ENCODE data around the gene RUVBL2.

RUVBL2 gene

GRCh38 chr19:48963371-48964204, 30.1 kb upstream of the RUVBL2 start:
- DNase-seq (ENCODE audit: low read depth in 1 of 2, low spot score in 1 of 2) = peak in 1 of 2 donors; percentile 50

DNA sequence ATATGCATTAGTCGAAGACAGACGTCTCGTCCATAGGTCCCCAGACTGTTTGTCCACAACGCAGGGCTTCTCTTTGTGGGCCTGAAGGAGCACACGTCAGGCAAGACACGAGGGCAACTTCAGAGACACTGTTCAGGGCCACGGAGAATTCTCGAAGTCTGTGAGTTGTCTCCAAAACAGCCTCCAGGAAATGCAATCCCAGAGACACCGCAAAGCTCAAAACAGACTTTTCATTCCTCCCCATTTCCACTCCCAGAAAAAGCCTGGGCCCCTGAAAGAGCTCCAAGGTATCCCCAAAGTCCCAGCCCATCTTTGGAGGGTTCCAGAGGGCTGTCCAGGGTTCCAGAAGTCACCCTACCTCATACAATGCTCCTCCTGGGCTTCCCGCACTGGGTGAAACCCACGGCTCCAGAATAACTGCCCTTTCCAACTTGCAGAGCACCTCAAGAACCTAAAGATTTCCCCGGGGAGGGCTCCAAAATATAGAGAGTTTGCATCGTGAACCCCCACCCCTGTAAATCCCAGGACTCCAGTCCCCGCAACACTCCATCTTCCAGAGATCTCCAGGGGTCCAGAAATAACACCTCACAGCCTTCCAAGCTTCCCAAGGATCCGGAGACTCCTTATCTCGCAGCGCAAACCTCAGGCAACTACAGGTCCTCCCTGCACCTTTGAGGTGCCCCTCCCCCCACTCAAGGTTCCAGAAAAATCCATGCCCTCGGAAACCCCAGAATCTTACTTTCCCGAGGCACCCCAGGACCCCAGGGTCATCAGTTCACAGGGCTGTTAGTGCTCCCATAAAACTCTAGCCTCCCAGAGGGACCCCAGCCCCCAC, 29.3 kb upstream of the RUVBL2 start:
- no peak for DNase-seq (ENCODE audit: low read depth in 1 of 2, low spot score in 1 of 2)

- peak; percentile 79 to 83 for DNase-seq (ENCODE audit: low read depth in 1 of 2, low spot score in 1 of 2)
These were observed 28.5 kb upstream of the RUVBL2 start, which contains the start of gene FTL for GRCh38 chr19:48965040-48965805. FTL (plus strand) TSS chr19:48965309; CDS start chr19:48965508, 199 bp downstream.

DNA sequence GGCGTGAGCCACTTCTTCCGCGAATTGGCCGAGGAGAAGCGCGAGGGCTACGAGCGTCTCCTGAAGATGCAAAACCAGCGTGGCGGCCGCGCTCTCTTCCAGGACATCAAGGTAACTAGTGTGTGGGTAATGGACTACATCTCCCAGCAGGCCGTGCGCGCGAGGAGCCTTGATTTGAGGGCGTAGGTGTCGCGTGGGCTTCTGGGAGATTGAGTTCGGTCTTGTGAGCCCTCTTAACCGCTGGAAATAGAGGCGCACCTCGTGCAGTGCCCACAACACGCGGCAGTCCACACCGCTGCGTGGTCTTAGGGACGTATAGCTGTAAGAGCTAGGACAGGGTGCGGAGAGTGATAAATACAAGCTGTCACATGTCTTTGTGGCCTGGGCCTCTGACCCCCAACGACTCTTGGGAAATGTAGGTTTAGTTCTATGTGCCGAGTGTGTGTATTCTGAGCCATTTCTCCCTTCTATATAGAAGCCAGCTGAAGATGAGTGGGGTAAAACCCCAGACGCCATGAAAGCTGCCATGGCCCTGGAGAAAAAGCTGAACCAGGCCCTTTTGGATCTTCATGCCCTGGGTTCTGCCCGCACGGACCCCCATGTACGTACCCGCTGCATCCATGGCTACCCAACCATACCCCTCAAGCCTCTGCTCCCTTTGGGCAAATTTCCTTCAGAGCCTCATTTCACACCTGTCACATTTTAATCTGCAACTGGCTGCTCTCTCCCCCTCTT, 27.7 kb upstream of the RUVBL2 start:
- DNase-seq (ENCODE audit: low read depth in 1 of 2, low spot score in 1 of 2) = peak; percentile 72 to 76

DNA sequence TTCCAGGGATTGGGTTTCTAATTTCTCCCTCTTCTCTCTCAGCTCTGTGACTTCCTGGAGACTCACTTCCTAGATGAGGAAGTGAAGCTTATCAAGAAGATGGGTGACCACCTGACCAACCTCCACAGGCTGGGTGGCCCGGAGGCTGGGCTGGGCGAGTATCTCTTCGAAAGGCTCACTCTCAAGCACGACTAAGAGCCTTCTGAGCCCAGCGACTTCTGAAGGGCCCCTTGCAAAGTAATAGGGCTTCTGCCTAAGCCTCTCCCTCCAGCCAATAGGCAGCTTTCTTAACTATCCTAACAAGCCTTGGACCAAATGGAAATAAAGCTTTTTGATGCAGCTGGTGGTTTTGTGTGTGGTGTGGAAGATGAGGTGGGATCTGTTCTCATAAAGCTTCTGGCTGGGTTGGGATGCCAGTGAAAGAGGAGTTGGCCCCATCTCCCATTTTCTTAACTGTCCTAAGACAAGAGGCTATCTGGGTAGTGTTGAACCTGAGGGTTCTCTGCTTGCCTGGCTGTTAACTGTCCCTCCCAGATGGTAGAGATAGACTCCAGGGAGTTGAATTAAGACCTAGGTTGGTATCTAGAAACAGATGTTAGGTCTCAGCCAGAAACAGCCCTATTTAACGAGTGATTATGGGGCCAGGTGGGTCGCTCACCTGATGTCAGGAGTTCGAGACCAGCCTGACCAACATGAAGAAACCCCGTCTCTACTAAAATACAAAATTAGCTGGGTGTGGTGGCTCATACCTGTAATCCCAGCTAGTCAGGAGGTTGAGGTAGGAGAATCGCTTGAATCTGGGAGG, 26.9 kb upstream of the RUVBL2 start:
- no peak for DNase-seq (ENCODE audit: low read depth in 1 of 2, low spot score in 1 of 2)

- DNase-seq (ENCODE audit: low read depth in 1 of 2, low spot score in 1 of 2) = no peak
These were observed 26.1 kb upstream of the RUVBL2 start for GRCh38 chr19:48967346-48968178.

DNA sequence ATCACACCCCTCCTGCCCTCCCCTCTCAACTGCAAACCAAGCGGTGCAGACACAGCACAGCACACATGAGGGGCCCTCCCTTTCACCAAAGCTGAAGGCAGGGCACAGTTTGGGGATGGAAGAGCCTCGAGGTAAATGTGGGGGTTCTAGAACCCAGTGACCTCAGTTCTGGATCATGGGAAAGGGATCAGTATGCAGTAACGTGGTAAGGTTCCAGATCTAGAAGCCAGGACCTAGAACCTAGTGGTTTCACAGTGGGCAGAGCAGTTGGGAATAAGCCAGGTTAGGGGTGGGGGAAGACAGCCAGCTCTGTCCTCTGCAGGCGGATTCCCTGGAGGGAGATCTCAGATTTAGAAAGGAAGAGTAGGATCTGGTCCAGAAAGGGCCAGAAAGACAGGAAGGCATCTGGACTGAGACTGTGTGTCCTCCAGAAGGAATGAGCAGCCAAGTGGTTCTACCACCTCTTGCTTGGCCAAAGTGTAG, 25.5 kb upstream of the RUVBL2 start:
- DNase-seq (ENCODE audit: low read depth in 1 of 2, low spot score in 1 of 2) = no peak

DNA sequence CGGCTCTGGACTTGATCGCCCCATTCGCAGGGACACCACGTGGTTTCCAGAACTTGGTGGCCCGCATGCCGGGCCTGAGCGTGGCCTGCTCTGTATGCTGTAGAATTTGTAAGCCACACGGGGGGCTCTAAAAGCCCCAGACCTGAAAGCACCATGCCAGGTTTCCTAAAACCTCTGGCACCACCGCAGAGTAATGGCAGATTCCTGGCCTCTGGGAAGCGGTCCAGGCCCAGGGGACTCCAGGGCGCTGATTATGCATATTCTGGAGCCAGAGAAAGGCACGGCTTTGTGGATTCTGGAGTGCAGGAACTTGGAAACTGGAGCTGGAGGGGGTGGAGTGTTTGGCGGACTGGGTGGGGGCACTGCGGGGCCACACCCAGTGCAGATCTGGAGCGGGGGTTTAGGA, 24.9 kb upstream of the RUVBL2 start:
- no peak for DNase-seq (ENCODE audit: low read depth in 1 of 2, low spot score in 1 of 2)

- DNase-seq (ENCODE audit: low read depth in 1 of 2, low spot score in 1 of 2) = no peak
These were observed 24.2 kb upstream of the RUVBL2 start for GRCh38 chr19:48969276-48970138.

DNA sequence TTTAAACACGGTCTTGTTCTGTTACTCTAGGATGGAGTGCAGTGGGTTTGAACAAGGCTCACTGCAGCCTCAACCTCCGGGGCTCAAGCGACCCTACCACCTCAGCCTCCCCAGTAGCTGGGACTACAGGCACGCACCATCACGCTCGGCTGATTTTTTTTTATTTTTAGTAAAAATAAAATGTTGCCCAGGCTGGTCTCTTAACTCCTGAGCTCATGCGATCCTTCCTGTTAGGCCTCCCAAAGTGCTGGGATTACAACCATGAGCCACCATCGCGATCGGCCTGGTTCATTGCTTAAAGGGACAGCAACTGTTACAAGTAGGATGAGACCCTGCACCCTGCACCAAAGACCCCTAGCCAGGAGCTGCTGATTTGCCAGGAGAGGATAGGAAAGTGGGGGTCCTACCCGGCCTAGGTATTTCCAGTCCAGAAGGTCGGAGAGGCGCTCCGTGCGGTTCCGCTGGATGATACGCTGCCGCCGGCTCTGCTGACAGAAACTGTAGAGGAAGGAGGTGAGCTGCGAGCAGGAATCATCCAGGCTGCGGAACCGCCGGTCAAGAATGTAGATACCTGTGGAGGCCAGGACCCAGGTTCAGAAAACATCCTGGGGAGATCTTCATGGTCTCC, 23.4 kb upstream of the RUVBL2 start:
- no peak for DNase-seq (ENCODE audit: low read depth in 1 of 2, low spot score in 1 of 2)

GRCh38 chr19:48970923-48971395, 22.7 kb upstream of the RUVBL2 start:
- peak; percentile 65 to 78 for DNase-seq (ENCODE audit: low read depth in 1 of 2, low spot score in 1 of 2)

DNA sequence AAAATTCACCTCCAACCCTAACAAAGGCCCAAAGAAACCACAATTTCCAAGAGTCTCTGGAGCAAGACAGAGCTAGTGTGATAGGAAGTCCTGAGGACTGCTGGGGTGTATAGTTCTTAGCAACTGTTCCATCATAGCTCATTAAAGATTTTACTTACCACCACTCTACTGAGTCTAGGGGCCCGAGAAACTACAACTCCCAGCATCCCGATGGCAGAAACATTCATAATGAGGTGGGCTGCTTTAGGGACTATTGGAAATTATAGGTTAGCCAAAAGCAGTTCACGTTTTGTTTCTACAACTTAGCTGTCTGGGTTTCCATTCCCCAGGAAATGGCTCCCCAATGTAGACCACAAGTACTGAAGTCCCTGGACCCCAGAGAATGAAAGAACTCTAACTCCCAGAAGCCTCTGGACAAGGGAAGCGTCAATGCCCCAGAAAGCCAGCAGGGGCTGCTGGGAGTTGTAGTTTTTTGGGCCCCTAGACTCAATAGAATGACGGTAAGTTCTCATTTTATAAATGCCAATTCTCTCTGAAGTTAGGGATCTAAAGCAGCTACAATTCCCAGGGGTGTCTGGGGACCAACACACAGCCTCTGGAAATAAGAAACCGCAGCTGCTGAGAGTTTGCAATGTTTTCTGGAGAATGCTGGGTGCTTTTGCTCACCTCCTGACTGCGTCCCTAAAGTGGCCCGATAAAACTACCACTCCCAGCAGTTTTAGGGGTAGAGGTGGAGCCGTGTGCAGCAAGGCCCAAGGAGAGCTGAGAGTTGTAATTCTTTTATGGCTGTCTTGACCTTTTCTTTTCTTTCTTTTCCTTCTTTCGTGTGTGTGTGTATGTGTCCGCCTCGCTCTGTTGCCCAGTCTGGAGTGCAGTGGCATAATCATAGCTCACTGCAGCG, 17.5 kb upstream of the RUVBL2 start:
- no peak for DNase-seq (ENCODE audit: low read depth in 1 of 2, low spot score in 1 of 2)

DNA sequence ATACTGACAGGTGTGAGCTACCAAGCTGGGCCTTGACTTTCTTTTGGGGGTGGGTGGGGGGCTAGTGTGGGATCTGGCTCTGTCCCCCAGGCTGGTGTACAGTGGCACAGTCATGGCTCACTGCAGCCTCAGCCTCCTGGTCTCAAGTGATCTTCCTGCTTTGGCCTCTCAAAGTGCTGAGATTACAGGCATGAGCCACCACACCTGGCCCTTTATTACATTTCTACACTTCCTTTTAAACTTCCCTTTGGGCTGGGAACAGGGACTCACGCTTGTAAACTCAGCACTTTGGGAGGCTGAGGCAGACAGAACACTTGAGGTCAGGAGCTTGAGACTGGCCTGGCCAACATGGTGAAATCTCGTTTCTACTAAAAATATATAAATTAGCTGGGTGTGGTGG, 16.6 kb upstream of the RUVBL2 start:
- no peak for DNase-seq (ENCODE audit: low read depth in 1 of 2, low spot score in 1 of 2)

DNA sequence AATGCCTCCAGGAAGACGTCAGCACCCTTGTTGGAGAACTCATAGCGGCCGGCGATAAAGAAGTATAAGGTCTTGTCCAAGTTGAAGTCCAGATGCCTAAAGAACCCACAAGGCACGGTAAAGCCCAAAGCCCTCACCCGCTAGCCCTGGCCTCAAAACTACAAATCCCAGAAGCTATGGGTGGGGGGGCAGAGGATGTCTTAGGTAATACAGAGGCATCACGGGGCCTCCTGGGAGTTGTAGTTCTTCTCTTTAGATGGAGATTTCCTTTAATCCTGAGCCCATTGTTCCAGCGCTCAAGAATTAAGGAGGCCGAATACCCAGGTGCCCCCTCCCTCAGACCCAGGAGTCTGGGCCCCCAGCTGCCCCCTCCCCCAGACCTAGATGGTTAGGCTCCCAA, 11.4 kb upstream of the RUVBL2 start:
- DNase-seq (ENCODE audit: low read depth in 1 of 2, low spot score in 1 of 2) = no peak

DNA sequence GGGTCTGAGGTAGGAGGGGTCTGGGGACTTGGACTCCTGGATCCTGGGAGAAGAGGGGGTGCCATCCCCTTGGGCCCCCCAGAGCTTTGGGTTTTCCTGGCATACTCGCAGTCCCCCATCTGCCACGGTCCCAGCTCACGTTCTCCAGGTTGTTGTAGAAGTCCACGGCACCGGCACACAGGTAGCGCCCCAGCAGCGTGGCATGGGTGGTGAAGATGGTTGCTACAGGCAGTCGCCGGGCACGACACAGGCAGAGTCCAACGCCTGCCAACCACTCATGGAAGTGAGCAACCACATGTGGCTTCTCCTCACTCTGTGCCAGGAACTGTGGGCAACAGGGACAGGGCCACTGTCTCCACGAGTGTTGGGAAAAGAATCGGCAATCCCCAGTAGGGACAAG, 8.0 kb upstream of the RUVBL2 start:
- no peak for DNase-seq (ENCODE audit: low read depth in 1 of 2, low spot score in 1 of 2)

- no peak for DNase-seq (ENCODE audit: low read depth in 1 of 2, low spot score in 1 of 2)
These were observed 7.5 kb upstream of the RUVBL2 start for GRCh38 chr19:48986211-48986610.
